Bronchial epithelial cell (primary cell): ENCODE results near the gene P3H3. TPM values are rescaled to one million over a fixed set of nuclear protein-coding genes. Genes with fewer than 3 reads are reported as not detected.

ENCODE experiments used
- DNase-seq: peaks from one replicate; pipeline ENCODE4 v3.0.0-alpha.2; 2010; ENCODE audit warnings: low read depth
- FAIRE-seq: peaks from 2 replicates; lab custom pipeline; 2011; peaks lifted over from hg19 to GRCh38; lab: Jason Lieb, UNC
- H3K27me3 ChIP-seq: 2 replicates; pipeline ENCODE4 v1.5.1; 2011; ENCODE audit warnings: low read length; ENCODE audit not compliant: control insufficient read depth, insufficient read depth
- H3K36me3 ChIP-seq: 2 replicates; pipeline ENCODE4 v1.5.1; 2011; ENCODE audit warnings: low read length; ENCODE audit not compliant: control insufficient read depth, insufficient read depth
- H3K4me3 ChIP-seq: 2 replicates; pipeline ENCODE4 v1.5.1; 2011; ENCODE audit warnings: mild to moderate bottlenecking, low read depth, low read length, control low read depth
- total RNA-seq: library from RNA; depleted of rRNA; stranded (reverse); fragments of >200 nt; gene quantifications from 2 replicates; pipeline ENCODE4 v1.2.1, GENCODE V29; 2014
- TF ChIP-seq, protein P1 (sequence below): IDR thresholded peaks from 2 replicates; pipeline ENCODE4 v1.5.1; 2011; ENCODE audit warnings: mild to moderate bottlenecking, moderate library complexity, low read length, control low read depth, inconsistent platforms; ENCODE audit not compliant: insufficient read depth, severe bottlenecking

P3H3 gene
- total RNA-seq, 1 donor from 2014 or later, result 20.0 TPM

DNA sequence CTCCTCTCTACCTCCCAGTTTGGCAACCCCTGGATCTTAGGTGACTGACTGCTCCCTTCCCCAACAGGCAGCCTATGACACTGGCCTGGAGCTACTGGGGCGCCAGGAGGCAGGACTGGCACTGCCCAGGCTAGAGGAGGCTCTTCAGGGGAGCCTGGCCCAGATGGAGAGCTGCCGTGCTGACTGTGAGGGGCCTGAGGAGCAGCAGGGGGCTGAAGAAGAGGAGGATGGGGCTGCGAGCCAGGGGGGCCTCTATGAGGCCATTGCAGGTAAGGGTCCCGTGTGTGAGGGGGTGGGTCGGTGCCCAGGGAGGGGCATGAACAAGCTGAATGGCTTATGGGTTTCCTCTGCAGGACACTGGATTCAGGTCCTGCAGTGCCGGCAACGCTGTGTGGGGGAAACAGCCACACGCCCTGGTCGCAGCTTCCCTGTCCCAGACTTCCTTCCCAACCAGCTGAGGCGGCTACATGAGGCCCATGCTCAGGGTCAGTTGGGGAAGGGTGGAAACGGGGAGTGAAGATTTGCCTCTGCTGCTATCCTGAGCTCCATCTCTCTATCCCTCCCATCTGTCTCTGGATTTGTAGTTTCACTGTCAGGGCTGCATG lies 2.2 kb downstream of the P3H3 start:
- no peaks in the 10 kb centered on the region for H3K27me3 ChIP-seq
- no peak for FAIRE-seq
- H3K36me3 ChIP-seq, result peaks cover 2% of the 10 kb centered on the region
- no peak overlapping the region for H3K4me3 ChIP-seq
- TF ChIP-seq, protein P1, sequence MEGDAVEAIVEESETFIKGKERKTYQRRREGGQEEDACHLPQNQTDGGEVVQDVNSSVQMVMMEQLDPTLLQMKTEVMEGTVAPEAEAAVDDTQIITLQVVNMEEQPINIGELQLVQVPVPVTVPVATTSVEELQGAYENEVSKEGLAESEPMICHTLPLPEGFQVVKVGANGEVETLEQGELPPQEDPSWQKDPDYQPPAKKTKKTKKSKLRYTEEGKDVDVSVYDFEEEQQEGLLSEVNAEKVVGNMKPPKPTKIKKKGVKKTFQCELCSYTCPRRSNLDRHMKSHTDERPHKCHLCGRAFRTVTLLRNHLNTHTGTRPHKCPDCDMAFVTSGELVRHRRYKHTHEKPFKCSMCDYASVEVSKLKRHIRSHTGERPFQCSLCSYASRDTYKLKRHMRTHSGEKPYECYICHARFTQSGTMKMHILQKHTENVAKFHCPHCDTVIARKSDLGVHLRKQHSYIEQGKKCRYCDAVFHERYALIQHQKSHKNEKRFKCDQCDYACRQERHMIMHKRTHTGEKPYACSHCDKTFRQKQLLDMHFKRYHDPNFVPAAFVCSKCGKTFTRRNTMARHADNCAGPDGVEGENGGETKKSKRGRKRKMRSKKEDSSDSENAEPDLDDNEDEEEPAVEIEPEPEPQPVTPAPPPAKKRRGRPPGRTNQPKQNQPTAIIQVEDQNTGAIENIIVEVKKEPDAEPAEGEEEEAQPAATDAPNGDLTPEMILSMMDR, result no peak
- no peak for DNase-seq

DNA sequence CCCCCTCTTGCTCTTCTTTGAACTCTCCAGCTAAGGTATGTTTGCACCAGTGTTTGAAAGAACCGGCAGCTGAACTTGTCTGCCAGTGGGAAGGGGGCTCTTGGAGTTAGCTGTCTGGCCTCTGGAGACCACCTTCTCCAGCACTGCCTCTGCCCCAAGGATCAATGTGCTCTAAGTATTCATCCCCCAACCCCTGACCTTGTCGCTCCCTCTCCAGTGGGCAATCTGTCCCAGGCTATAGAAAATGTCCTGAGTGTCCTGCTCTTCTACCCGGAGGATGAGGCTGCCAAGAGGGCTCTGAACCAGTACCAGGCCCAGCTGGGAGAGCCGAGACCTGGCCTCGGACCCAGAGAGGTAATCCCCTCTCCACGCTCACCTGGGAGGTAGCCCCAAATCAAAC lies 2.8 kb downstream of the P3H3 start:
- Histone ChIP-seq H3K27me3 (no peaks in the 10 kb centered on the region), H3K36me3 (peaks cover 2% of the 10 kb centered on the region), H3K4me3 (no peak overlapping the region)
- DNase-seq, result no peak
- FAIRE-seq, result no peak
- TF ChIP-seq, protein P1, result no peak

DNA sequence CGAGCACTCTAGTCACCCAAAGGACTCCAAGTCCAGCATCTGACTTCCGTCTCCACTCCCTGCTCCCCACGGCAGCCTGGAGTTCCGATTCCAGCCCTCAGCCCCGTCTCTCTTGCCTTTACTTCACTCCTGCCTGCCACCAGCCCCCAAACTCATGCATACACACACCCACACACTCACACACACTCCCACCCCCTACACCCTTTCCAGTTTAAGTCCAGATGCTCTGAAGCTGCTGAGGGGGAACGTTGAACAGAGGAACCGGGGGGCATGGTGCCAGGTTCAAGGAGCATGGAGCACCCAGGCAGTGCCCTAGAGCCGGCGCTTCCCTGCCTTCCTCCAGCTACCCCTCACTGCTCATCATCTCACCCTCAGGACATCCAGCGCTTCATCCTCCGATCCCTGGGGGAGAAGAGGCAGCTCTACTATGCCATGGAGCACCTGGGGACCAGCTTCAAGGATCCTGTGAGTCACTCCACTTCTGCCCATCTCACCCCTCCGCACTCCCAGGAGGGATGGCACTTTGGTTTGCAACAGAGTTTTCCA lies 3.3 kb downstream of the P3H3 start:
- no peak for DNase-seq
- TF ChIP-seq, protein P1, result no peak
- Histone ChIP-seq H3K4me3 (no peak overlapping the region), H3K27me3 (no peaks in the 10 kb centered on the region), H3K36me3 (peaks cover 2% of the 10 kb centered on the region)
- no peak for FAIRE-seq

DNA sequence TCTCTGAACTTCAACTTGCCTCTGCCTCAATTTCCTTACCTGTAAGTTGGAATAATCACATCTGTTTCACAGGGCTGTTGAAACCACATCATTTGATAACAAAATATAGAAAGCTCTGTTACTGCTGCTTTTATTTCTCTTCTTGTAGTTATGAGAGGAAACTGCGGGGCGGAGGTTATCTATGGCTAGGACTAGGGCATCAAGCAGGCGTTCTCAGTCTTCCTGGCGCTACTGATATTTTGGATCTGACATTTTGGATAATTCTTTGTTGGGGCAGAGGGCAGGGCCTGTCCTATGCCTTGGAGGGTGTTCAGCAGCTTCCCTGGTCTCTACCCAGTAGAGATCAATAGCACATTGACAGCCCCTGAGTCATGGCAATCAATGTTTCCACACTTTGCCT lies 3.9 kb downstream of the P3H3 start:
- TF ChIP-seq, protein P1, result no peak
- Histone ChIP-seq H3K36me3 (peaks cover 2% of the 10 kb centered on the region), H3K27me3 (no peaks in the 10 kb centered on the region), H3K4me3 (no peak overlapping the region)
- DNase-seq (no peak), FAIRE-seq (no peak)

DNA sequence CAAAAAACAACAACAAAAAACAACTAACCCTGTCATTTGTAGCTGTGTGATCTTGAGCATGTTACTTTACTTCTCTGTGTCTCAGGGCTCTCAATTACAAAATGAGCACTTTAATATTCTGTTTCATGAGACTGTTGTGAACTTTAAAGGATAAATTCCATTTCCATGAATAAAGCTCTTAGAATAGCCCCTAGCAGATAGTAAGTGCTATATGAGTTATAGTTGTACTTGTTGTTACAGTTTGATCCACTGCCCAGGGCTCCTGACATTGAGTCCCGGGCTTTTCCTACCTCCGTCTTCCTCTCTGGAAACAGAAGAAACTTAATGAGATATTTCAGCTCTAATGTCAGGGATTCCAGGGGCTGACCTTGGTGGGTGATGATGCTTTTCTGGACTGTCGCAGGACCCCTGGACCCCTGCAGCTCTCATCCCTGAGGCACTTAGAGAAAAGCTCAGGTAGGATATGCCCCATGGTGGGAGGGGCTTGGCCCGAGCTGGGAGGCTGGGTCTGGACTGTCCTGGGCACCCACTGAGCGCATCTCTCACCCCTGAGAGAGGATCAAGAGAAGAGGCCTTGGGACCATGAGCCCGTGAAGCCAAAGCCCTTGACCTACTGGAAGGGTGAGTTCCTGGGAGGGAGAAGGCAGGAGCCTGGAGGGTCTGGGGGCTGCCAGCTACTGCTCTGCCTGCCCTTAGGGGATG lies 5.1 kb downstream of the P3H3 start:
- FAIRE-seq, result no peak

More for the DNA sequence above, 5.1 kb downstream of the P3H3 start:
- DNase-seq, result no peak
- Histone ChIP-seq H3K27me3 (no peaks in the 10 kb centered on the region), H3K4me3 (no peak overlapping the region), H3K36me3 (peaks cover 7% of the 10 kb centered on the region)
- TF ChIP-seq, protein P1, result no peak
